GM19099 (cell line): ENCODE measurements around the gene DNM3.

ENCODE experiments used
- POLR2A ChIP-seq: IDR thresholded peaks from 3 replicates; pipeline ENCODE4 v1.6.1; 2011; ENCODE audit warnings: low read depth; ENCODE audit not compliant: insufficient read length; ENCODE audit errors: extremely low read depth

Gene DNM3

GRCh38 chr1:172272087-172272486, 430.8 kb downstream of the DNM3 start:
- TF ChIP-seq POLR2A = no peak

- no peak for TF ChIP-seq POLR2A
Observed at GRCh38 chr1:172273647-172274396, 432.5 kb downstream of the DNM3 start.

- TF ChIP-seq POLR2A = no peak
Observed at GRCh38 chr1:172275478-172275877, 434.2 kb downstream of the DNM3 start.

- no peak for TF ChIP-seq POLR2A
Observed at GRCh38 chr1:172276120-172276818, 435.0 kb downstream of the DNM3 start.

- TF ChIP-seq POLR2A = no peak
Observed at GRCh38 chr1:172277275-172277674, 436.0 kb downstream of the DNM3 start.

GRCh38 chr1:172277989-172278388, 436.7 kb downstream of the DNM3 start:
- no peak for TF ChIP-seq POLR2A

GRCh38 chr1:172278478-172278877, 437.2 kb downstream of the DNM3 start:
- no peak for TF ChIP-seq POLR2A

GRCh38 chr1:172279939-172280636, 438.8 kb downstream of the DNM3 start:
- no peak for TF ChIP-seq POLR2A

GRCh38 chr1:172283766-172284165, 442.5 kb downstream of the DNM3 start:
- no peak for TF ChIP-seq POLR2A

GRCh38 chr1:172286629-172287076, 445.4 kb downstream of the DNM3 start:
- no peak for TF ChIP-seq POLR2A

GRCh38 chr1:172287208-172287607, 445.9 kb downstream of the DNM3 start:
- TF ChIP-seq POLR2A = no peak

GRCh38 chr1:172288581-172288980, 447.3 kb downstream of the DNM3 start:
- no peak for TF ChIP-seq POLR2A

GRCh38 chr1:172289448-172289847, 448.1 kb downstream of the DNM3 start:
- TF ChIP-seq POLR2A = no peak

- no peak for TF ChIP-seq POLR2A
Observed at GRCh38 chr1:172292840-172293239, 451.5 kb downstream of the DNM3 start.

- TF ChIP-seq POLR2A = no peak
Observed at GRCh38 chr1:172293429-172293828, 452.1 kb downstream of the DNM3 start.

- TF ChIP-seq POLR2A = no peak
Observed at GRCh38 chr1:172298141-172298540, 456.8 kb downstream of the DNM3 start.

- TF ChIP-seq POLR2A = no peak
Observed at GRCh38 chr1:172298911-172299310, 457.6 kb downstream of the DNM3 start.

- no peak for TF ChIP-seq POLR2A
Observed at GRCh38 chr1:172299515-172299914, 458.2 kb downstream of the DNM3 start.
